A673 (cell line): ENCODE data around the gene IRF6.

ENCODE experiments used
- EZH2 ChIP-seq: fragments of 200-600 bp; sonication (generic); IDR thresholded peaks from 2 replicates; pipeline ENCODE4 v1.6.1; 2017; ENCODE audit warnings: borderline replicate concordance, low read depth, mild to moderate bottlenecking, mixed read lengths, antibody characterized with exemption, low read length; ENCODE audit not compliant: poor library complexity, severe bottlenecking
- TF ChIP-seq, protein P1 (sequence below): fragments of 300-800, 200-600 bp; sonication (generic); conservative IDR thresholded peaks from 2 replicates; pipeline ENCODE4 v1.5.1; 2017; ENCODE audit warnings: low read depth, mild to moderate bottlenecking, antibody characterized with exemption, low read length, moderate library complexity, mixed read lengths

DNA sequence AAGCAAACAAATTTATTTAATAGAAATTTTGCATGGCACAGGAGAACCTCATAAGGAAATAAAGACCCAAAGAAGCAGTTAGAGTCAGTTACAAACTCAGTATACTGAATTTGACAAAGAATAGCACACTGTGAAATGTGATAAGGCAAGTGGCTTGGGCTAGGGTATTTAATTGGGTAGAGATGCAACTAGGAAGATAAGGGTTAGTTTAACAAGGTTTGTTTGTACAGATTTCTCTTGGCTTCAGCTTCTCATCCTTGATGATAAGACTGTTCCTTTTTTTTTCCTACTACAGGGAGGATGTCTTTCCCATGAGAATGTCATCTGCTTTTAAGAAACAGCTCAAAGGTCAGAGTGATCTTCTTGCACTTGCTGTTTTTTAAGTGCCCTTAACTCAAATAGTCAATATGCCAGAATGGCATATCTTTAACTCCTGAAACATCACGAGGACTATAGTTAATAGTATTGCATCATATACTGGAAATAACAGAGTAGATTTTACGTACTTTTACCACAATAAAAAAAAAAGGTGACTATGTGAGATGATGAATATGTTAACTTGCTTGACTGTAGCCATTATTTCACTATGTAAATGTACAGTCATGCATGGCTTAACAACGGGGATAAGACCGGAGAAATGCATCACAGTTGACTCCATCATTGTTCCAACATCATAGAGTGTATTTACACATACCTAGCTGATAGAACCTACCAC is 59.3 kb downstream of the IRF6 start:
- TF ChIP-seq, protein P1, sequence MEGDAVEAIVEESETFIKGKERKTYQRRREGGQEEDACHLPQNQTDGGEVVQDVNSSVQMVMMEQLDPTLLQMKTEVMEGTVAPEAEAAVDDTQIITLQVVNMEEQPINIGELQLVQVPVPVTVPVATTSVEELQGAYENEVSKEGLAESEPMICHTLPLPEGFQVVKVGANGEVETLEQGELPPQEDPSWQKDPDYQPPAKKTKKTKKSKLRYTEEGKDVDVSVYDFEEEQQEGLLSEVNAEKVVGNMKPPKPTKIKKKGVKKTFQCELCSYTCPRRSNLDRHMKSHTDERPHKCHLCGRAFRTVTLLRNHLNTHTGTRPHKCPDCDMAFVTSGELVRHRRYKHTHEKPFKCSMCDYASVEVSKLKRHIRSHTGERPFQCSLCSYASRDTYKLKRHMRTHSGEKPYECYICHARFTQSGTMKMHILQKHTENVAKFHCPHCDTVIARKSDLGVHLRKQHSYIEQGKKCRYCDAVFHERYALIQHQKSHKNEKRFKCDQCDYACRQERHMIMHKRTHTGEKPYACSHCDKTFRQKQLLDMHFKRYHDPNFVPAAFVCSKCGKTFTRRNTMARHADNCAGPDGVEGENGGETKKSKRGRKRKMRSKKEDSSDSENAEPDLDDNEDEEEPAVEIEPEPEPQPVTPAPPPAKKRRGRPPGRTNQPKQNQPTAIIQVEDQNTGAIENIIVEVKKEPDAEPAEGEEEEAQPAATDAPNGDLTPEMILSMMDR: no peak
- TF ChIP-seq EZH2: no peak
